Neuron (in vitro differentiated cells): ENCODE results near the gene NEDD4L.

Experiments
- H2AFZ ChIP-seq: one replicate; pipeline ENCODE4 v1.6.1; 2013; ENCODE audit warnings: low read depth, mild to moderate bottlenecking, inconsistent platforms, low read length, moderate library complexity
- H3K27me3 ChIP-seq: one replicate; pipeline ENCODE4 v1.6.1; 2013; ENCODE audit warnings: low read length; ENCODE audit not compliant: insufficient read depth
- H3K36me3 ChIP-seq: one replicate; pipeline ENCODE4 v1.6.1; 2013; ENCODE audit warnings: low read length; ENCODE audit not compliant: insufficient read depth
- H3K4me1 ChIP-seq: one replicate; pipeline ENCODE4 v1.6.1; 2013; ENCODE audit warnings: low read length; ENCODE audit not compliant: insufficient read depth
- H3K4me3 ChIP-seq: 2 replicates; pipeline ENCODE4 v1.5.1; 2013; ENCODE audit warnings: mild to moderate bottlenecking, low read length, moderate library complexity
- H3K9me3 ChIP-seq: one replicate; pipeline ENCODE4 v1.6.1; 2013; ENCODE audit warnings: low read length

Gene NEDD4L

GRCh38 chr18:58285449-58286130 lies 241.6 kb downstream of the NEDD4L start:
- Histone ChIP-seq H3K36me3 (no peaks in the 10 kb centered on the region), H2AFZ (no peak overlapping the region), H3K9me3 (no peaks in the 10 kb centered on the region), H3K4me3 (no peak overlapping the region), H3K27me3 (no peaks in the 10 kb centered on the region), H3K4me1 (peaks cover 15% of the 10 kb centered on the region)

- H3K27me3 ChIP-seq, result no peaks in the 10 kb centered on the region
- no peak overlapping the region for H2AFZ ChIP-seq
- no peaks in the 10 kb centered on the region for H3K36me3 ChIP-seq
- H3K9me3 ChIP-seq, result no peaks in the 10 kb centered on the region
- H3K4me1 ChIP-seq, result peaks cover 15% of the 10 kb centered on the region
- no peak overlapping the region for H3K4me3 ChIP-seq
Observed at GRCh38 chr18:58286632-58287352, 242.8 kb downstream of the NEDD4L start.

GRCh38 chr18:58287353-58288274 lies 243.6 kb downstream of the NEDD4L start:
- no peaks in the 10 kb centered on the region for H3K36me3 ChIP-seq
- H3K4me1 ChIP-seq, result peaks cover 15% of the 10 kb centered on the region
- H2AFZ ChIP-seq, result no peak overlapping the region
- no peak overlapping the region for H3K4me3 ChIP-seq
- no peaks in the 10 kb centered on the region for H3K27me3 ChIP-seq
- H3K9me3 ChIP-seq, result no peaks in the 10 kb centered on the region

- Histone ChIP-seq H2AFZ (no peak overlapping the region), H3K36me3 (no peaks in the 10 kb centered on the region), H3K4me1 (peaks cover 15% of the 10 kb centered on the region), H3K4me3 (no peak overlapping the region), H3K9me3 (no peaks in the 10 kb centered on the region), H3K27me3 (no peaks in the 10 kb centered on the region)
Observed at GRCh38 chr18:58288921-58289797, 245.1 kb downstream of the NEDD4L start.

- no peaks in the 10 kb centered on the region for H3K36me3 ChIP-seq
- no peaks in the 10 kb centered on the region for H3K9me3 ChIP-seq
- H3K4me1 ChIP-seq, result peaks cover 15% of the 10 kb centered on the region
- H3K4me3 ChIP-seq, result no peak overlapping the region
- H2AFZ ChIP-seq, result no peak overlapping the region
- no peaks in the 10 kb centered on the region for H3K27me3 ChIP-seq
Observed at GRCh38 chr18:58290116-58290695, 246.2 kb downstream of the NEDD4L start.

GRCh38 chr18:58291131-58291530 lies 247.1 kb downstream of the NEDD4L start:
- Histone ChIP-seq H2AFZ (no peak overlapping the region), H3K4me1 (peaks cover 15% of the 10 kb centered on the region), H3K9me3 (no peaks in the 10 kb centered on the region), H3K4me3 (no peak overlapping the region), H3K36me3 (no peaks in the 10 kb centered on the region), H3K27me3 (no peaks in the 10 kb centered on the region)

GRCh38 chr18:58292638-58293037 lies 248.6 kb downstream of the NEDD4L start:
- Histone ChIP-seq H3K36me3 (no peaks in the 10 kb centered on the region), H3K4me3 (no peak overlapping the region), H2AFZ (no peak overlapping the region), H3K9me3 (no peaks in the 10 kb centered on the region), H3K4me1 (peaks cover 5% of the 10 kb centered on the region), H3K27me3 (no peaks in the 10 kb centered on the region)

- no peak overlapping the region for H3K4me3 ChIP-seq
- no peaks in the 10 kb centered on the region for H3K27me3 ChIP-seq
- peaks cover 3% of the 10 kb centered on the region for H3K4me1 ChIP-seq
- no peak overlapping the region for H2AFZ ChIP-seq
- no peaks in the 10 kb centered on the region for H3K9me3 ChIP-seq
- H3K36me3 ChIP-seq, result no peaks in the 10 kb centered on the region
Observed at GRCh38 chr18:58297198-58297597, 253.2 kb downstream of the NEDD4L start.

- Histone ChIP-seq H3K27me3 (no peaks in the 10 kb centered on the region), H2AFZ (no peak overlapping the region), H3K4me1 (peaks cover 3% of the 10 kb centered on the region), H3K4me3 (no peak overlapping the region), H3K9me3 (no peaks in the 10 kb centered on the region), H3K36me3 (no peaks in the 10 kb centered on the region)
Observed at GRCh38 chr18:58298251-58299134, 254.5 kb downstream of the NEDD4L start.

- H3K27me3 ChIP-seq, result no peaks in the 10 kb centered on the region
- no peaks in the 10 kb centered on the region for H3K9me3 ChIP-seq
- no peak overlapping the region for H3K4me3 ChIP-seq
- H3K4me1 ChIP-seq, result peaks cover 3% of the 10 kb centered on the region
- H3K36me3 ChIP-seq, result no peaks in the 10 kb centered on the region
- H2AFZ ChIP-seq, result no peak overlapping the region
Observed at GRCh38 chr18:58299135-58299473, 255.1 kb downstream of the NEDD4L start.

- Histone ChIP-seq H3K4me1 (peaks cover 3% of the 10 kb centered on the region), H2AFZ (no peak overlapping the region), H3K36me3 (no peaks in the 10 kb centered on the region), H3K27me3 (no peaks in the 10 kb centered on the region), H3K9me3 (peaks cover 3% of the 10 kb centered on the region), H3K4me3 (no peak overlapping the region)
Observed at GRCh38 chr18:58299936-58300335, 255.9 kb downstream of the NEDD4L start.
